GM18868 (cell line): ENCODE results near the gene HOXD8.

Source experiments
- ATAC-seq: cut with Tn5 transposase; IDR thresholded peaks from one replicate; pipeline ENCODE4 v1.9.1; 2021; ENCODE audit warnings: mild to moderate bottlenecking, moderate library complexity; ENCODE audit not compliant: unreplicated experiment

HOXD8 gene

DNA sequence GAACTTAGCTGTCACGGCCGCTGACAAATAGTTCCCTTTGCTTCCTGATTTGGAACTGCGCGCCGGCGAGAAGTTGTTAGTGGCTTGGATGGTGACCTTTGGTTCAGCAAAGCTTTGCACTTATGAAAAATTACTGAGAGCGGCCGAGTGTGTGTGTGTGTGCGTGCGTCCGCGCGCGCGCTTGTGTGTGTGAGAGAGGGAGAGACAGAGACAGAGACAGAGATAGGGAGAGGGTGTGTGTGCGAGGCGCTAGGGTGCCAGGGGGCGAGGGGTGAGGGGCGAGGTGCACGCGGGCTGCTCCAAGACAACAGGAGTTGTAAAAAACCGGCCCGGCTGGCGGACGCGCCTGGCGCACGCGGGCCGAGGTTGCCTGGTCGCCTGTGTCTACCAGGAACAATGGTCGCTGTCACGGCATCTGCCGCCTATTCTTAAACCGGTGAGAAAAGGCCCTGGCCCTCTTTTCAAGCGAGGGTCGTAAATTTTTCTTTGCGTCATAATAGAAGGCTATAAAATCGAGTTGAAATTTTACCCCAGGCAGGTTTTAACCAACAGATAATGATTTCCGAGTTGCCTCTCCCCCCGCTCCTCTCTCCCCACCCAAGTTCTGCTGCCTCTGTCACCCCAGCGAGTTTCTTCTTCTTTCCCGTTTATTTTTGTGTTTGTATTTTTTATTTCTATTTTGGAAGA is 28.1 kb downstream of the HOXD8 start:
- no peak for ATAC-seq

DNA sequence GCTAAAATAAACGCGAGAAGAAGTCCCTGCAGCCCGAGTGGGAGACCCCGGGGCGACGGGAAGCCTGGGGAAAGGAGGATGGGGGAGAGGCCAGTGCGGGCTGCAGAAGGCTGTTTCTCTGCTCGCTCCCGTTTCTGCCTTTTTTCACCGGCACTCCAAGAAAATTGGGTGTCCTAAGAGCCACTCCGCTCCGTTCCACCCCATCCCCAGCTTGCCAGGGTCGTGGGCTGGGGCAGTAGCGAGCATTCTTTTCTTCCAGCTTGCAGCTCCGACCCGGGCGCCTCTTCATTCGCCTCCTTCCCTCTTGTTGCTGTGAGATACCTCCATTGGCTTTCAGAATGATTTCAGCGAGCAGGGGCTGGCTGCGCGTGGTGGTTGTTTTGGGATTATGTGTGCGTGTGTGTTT is 28.7 kb downstream of the HOXD8 start:
- ATAC-seq = no peak

DNA sequence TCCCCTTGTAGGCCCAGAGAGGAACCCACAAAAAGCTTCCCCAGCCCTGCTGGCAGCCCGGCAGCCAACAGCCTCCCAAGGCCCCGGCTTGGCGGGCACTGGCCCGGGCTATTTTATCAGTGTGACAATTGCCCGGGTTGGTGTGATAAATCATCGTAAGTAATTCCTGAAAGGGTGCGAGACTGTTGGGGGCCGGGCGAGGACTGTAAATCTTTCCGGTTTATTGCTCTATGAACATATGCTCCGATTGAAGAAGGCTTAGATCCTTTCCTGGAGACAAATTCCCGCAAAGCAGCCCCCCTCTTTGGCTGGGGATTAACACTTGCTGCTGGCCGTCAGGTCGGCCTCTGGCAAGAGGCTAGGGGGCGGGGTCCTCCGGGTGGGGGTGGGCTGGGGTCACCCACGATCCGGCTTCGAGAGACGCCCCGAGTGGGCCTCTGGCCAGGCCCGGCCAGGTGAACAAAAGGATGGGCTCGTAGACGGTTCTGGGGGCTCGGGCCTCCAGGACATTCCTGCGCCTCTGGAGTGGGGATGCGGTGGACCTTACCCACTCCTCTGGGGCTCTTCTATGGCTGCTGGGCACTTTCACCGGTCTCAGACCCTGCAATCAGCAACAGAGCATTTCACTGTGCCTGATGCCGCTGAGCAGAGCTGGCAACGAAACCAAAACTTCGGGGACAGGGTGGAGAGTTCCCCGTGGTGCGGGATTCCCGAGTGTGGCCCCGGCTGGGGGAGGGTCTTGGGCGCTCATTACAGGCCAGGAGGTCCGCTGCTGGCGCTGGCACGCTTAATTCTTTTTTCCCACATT is 29.6 kb downstream of the HOXD8 start:
- no peak for ATAC-seq

DNA sequence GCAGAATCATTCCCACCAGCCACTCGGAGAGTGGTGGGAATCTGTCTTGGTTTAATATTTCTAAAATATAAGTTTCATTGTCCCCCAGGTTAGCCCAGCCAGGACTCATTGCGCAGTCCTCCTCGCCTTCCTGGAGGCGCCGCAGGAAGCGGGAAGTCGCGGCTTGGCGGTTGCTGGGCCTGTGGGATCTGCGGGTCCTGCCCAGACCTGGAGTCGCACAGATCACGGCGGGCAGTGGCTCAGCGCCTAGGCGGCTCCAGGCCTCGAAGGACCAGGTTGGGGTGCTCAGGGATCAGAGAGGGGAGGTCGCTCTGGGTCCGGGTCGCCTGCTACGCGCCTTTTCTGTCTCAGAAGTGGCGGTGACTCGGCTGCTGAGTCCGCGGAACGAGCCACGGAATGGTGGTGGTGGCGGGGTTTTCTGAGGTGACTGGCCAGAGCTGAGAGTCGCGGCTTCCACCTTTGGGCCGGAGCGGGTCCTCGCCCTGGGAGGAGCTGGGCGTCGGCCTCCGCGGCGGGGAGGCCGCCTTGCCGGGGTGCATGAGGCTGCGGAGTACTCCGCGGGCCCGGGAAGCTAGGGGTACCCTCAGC is 30.3 kb downstream of the HOXD8 start:
- ATAC-seq = no peak

DNA sequence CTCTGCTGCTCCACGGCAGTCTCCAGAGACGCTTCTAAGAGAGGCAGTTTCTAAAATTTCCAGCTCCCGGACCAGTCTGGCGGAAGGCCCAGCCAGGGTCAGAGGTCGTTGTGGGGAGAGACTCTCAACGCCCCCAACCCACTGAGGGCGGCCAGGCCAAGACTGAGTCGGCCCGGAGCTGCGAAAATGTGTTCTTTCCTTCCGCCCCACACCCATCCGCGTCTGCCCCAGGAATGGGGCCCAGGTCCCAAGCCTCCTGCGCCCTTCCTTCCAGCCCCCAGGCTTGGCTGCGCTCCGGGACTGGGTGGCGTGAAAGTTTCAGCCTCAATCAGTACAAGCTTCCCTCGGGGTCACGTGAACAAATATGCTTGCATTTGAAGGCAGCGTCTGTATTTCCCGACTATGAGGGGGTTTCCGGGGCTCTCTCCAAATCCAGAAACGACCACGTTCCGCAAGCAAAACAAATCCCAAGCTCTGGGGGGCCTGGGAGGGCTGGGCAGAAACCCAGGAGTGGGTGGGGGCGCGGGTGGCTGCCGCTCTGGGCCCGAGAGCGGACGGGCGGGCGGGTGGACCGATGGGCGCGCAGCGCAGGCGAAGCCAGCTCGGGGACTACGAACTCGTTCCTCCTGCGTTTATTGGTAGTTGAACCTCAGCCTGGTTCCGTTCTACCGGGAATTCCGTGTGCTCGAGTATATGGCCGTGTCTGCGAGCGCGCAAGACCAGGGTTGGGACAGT is 30.9 kb downstream of the HOXD8 start:
- ATAC-seq = no peak

DNA sequence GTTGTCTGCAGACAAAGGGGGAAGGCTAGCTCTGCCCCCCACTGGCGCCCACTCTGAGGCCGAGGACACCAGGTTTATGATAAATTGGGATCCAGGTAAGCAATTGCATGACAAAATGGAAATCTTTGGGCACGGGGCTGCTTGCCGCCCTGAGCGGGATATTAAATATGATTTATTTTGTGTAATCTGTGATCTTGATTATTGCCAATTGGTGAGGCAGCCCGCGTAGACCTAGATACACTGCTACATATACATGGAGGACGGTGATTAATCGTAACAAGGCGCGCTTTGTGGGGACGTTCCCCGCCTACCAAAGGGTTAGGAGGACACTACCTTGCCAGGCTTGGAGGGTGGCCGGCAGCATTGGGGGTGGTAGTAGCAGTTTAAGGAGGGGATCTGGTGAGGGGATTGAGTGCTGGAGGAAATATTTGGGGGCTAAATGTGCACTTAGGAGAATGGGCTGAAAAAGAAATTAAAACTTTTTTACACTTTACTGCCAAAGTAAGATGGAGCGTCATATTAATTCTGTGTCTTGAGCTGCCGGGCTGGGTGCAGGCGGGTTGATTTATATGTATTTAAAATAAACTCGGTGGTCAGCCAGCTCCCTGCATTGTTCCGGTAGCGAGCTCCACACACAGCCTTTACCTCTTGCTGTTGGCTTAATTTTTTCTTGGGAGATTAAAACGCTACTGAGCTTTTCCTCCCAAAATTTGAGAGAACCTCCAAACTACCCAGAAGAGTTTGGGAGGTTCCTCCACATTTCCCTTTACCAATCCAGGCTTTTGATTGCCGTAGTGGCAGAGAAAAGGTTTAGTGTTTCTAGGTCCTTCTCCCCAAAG is 31.7 kb downstream of the HOXD8 start:
- no peak for ATAC-seq

DNA sequence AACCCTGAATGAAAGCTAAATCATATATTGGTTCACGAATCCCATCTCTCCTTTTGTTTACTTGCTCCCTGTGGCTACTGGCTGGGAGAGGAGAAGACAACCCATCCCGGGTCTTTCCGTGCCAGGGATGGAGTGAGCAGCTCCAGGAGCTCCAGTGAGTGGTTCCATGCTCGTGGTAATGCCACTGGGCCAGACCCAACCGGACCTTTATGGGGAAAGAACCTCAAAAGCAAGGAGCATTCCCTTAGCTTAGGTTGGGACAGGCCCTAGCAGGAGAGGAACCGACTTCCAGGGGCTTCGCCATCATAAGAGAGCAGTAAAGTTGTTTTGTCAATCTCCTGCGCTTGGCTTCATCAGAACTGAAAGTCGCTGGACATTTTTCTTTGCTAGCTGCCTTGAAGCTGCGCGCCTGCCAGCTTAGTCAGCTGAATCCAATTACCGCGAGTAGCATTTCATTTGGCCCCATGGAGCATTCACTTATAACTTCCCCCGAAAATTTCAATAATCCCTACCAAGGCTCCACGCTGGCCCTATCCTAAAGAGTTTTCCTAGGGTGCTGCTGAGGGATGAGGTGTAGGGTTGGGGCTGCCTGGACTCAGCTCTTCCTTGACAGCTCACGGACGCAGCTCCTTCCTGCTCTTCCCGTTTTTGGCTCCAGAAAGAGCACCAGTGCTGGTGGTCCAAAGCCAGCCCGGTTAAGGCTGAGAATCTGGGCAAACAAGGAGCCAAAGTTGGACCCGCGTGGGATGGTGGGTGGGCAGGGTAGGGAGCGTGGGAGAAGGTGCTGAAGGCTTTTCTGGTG is 32.5 kb downstream of the HOXD8 start:
- ATAC-seq = no peak

DNA sequence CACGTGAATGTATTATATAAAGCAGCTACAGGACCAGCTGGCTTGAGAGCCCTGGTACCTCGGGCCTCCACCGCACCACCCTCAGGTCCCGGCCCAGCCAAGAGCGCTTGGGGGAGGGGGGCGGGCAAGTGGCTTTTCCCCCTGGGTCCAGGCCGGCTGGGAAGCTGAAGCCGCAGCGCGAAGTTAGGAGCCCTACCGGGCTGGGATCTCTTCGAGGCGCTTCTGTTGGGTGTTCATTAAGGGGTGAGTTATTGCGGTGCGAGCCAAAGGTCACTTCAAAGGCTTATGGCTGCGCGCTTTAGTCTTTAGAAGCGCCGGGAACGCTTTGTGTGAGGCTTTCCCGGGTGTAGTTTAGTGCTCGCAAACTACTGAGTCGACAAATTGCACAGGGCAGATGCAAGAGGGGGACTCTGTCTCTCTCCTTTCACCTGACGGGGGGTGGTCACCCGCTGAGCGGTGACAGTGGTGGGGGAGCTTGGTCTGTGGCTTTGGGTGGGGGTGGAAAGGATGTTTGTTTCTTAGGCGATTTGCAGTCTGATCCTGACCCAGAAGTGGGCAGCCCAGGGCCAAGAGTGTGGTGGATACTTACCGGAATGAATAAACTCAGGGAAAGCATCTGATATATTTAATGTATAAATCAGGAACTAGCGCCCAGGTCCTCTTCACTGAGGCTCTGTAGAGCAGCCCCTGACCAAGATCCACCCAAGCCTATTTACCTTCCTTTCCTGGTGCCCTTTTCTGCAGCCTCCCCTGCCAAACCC is 33.6 kb downstream of the HOXD8 start:
- ATAC-seq = no peak

DNA sequence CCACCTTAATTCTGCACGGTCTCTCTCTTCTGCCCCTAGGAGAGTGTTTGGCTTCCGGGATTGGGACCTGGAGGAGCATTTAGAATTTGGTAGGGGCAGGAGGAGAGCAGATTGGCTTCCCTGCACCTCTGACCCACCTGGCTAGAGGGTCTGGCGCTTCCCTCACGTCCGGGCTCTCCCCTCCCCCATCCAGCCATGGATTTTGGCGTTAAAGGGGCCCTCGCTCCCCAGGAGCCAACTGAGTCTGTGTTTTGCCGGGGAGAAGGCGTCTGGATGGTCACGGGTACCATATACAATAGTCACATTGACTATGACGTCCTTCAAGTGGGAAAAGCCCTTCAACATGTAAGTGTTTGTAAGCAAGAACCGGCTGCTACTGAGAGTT is 34.2 kb downstream of the HOXD8 start:
- ATAC-seq = no peak

DNA sequence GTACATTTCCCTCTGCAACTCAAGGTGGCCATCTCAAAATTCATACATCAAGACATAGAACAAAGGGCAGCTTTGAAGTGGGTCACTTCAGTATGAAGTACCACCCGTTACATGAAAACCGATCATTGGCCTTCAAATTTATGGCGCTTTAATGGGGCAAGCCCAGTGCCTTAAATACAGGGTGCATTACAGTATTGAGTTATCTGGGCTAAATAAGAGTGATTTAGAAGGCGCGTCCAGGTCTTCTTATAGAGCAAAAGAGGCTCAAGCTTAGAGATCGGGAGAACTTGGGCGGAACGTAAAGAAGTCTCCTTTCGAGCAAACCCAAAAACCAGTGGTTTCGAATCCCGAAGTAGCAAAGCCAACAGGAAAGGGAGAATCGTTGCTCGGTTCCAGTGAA is 34.7 kb downstream of the HOXD8 start:
- no peak for ATAC-seq

DNA sequence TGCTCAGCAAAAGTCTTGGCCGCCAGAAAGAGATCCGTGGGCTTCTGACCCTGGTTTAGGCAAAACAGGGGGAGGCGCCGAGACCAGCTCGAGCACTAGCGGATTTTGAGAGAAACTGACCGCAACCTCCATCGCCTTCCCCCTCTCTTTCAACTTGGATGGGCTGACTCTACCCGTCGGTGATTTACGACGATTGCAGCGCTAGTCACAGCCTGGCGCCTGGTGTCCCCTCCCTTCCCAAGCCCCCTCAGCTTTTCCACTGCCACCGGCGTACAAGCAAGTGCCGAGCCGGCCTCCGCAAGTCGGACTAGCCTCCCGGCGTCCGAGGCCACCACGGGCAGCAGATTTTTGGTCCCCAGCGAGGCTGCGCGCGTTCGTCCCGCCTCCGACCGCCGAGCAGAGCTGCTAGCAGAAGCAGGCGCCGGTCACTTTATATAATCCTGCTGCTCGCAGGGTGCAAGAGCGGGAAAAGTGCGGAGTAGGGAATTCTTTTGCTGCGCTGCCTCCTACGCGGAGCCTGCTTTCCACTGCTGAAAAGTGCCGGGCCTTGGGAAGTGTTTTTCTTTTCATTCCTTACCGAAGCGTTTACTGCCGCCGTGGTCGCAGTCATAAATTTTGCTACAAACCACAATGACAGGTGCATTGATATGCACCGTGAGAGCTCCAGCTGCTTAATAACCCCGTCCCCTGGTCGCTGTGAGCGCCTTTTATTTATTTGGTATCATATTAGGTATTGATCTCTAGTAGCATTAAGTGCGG is 35.3 kb downstream of the HOXD8 start:
- ATAC-seq = no peak

DNA sequence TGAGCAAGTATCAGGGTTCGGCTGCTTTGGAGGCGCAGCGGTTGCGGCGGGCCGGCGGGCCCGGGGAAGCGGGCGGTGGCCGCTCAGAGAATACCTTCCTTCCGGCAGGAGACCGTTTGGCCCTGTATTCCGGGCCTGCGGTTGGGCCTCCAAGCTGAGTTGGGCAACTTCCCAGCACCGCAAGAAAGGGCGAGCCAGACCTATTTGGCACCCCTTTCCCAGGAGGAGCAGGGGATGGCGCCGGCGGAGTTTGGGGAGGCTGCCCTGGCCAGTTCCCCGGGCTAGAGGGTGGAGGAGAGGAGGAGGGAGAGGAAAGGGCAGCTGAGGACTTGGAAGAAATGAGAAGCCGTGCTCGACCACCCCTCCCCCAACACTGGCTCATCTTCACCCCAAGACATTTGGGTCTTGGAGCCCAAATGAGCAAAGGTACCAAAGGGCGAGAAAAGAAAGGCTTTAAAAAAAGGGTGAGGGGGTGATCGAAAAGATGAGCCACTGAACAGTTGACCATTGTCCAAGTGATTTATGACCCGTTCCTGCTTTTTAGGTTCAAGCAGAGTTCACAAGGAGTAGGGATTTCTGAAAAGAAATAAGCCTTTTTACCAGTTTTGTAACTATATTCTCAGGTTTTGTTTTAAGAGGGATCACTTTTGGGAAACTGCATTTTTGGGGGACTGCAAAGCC is 36.0 kb downstream of the HOXD8 start:
- ATAC-seq = no peak

DNA sequence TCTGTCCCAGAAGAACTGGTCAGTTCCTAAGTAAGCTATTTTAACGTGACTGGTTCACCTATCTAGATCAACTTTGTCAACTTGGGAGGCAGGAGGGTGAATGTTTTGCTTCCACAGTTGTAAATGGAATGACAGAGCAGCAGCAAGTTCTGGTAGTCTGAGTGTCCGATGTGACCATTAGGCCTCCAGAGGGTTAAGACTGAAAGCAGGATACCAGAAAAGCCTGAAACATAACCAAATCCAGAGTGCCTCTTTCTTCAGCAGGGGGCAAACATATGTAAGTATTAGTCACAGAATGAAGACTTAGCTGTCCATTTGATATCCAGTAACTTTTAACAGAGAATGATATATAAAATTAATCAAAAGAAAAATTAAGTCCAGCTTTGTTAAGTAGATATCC is 36.8 kb downstream of the HOXD8 start:
- ATAC-seq = no peak

DNA sequence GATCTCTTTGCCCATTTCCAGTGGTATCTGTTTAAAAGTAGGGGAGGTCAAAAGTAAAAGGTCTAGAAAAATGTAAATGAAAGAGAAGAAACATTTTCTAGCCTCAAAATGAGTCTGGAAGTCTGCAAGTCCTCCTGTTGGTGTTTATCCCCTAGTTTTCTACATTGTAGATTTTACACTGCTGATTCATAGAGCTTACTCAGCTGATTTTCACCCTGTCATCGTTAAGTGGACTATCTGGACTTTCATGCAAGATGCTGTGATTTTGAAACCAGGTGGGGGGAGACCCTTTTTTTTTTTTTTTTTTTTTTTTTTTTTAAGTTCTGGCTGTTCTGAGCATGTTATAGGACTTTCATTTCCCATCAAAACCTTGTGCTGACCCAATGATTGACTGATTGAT is 37.9 kb downstream of the HOXD8 start:
- no peak for ATAC-seq

DNA sequence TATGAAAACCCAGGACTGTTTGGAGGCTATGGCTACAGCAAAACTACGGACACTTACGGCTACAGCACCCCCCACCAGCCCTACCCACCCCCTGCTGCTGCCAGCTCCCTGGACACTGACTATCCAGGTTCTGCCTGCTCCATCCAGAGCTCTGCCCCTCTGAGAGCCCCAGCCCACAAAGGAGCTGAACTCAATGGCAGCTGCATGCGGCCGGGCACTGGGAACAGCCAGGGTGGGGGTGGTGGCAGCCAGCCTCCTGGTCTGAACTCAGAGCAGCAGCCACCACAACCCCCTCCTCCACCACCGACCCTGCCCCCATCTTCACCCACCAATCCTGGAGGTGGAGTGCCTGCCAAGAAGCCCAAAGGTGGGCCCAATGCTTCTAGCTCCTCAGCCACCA is 39.7 kb downstream of the HOXD8 start:
- ATAC-seq = no peak

DNA sequence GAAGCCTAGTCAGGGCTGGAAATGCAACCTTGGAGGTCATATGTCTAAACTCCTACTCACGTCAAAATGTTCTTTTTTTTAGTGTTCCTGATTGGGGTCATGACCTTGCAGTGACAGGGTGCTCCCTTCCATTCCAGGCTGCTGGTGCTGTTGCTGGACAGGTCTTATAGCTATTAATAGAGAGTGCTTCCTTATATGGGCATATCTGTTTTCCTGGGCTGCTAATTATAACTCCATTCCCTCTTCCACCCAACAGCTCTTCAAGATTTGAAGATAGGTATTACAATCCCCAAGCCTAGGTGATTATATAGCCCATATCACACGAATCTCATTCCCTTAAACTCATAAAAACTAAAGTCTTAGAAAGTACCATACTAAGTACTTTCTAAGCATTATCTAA is 40.2 kb downstream of the HOXD8 start:
- ATAC-seq = no peak

DNA sequence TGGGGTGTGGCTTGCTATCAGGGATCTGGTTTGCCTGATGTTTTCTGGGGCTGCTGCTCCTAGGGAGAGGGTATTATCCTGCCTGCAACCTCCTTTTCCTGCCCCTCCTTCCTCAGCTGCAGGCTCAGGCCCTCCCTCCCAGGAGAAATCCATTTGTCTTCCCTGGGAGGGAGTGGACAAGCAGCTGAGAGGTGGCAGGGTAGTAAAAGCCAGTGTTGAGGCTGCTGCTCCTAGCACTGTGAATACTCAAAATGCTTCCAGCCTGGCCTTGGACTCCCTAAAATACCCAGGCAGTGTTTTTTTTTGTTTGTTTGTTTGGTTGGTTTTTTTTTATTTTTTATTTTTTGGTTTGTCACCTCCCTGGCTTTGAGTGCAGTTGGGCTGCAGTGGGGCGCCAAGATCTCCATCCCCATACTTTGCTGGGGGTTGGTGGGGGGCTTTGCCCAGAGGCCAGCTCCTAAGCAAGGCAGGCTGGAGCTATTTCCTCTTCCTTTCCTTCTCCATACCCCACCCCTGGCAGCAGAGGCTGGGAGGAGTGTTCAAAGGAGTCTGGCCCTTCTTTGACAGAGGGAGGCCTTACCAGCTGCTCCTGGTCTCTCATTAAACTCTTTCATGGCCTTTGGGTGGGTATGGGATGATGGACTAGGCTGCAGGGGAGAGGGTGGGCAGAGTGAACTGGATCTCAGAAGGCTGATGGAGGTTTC is 41.2 kb downstream of the HOXD8 start:
- no peak for ATAC-seq
